HL-60 (cell line): ENCODE results near the gene MRPL2.

Source experiments
- DNase-seq, 2 experiments: peaks; one replicate each; pipeline ENCODE4 v3.0.0-alpha.2; 2010 to 2020; ENCODE audit warnings: low read depth in 1 of 2, low spot score in 1 of 2
- H3K27ac ChIP-seq: fragments of 250-450 bp; sonication (Bioruptor Pico); replicated peaks from 2 replicates; pipeline ENCODE4 v1.5.1; 2020; ENCODE audit warnings: mild to moderate bottlenecking, moderate library complexity
- H3K27me3 ChIP-seq: fragments of 250-450 bp; sonication (Bioruptor Pico); 2 replicates; pipeline ENCODE4 v1.5.1; 2021; ENCODE audit warnings: mild to moderate bottlenecking, moderate library complexity; ENCODE audit not compliant: insufficient read depth, poor library complexity, severe bottlenecking
- H3K4me3 ChIP-seq: replicated peaks from 2 replicates; pipeline ENCODE4 v1.5.1; 2011; ENCODE audit warnings: mild to moderate bottlenecking, control low read depth, low read length; ENCODE audit not compliant: insufficient read depth
- CTCF ChIP-seq: IDR thresholded peaks from one replicate; pipeline ENCODE4 v1.5.1; 2011; ENCODE audit warnings: low read length, control low read depth, inconsistent platforms; ENCODE audit not compliant: insufficient read depth
- GABPA ChIP-seq: IDR thresholded peaks from 2 replicates; pipeline ENCODE4 v1.6.1; 2012; ENCODE audit warnings: low read depth
- POLR2AphosphoS5 ChIP-seq: IDR thresholded peaks from 2 replicates; pipeline ENCODE4 v1.6.1; 2012; ENCODE audit warnings: low read depth
- REST ChIP-seq: IDR thresholded peaks from 2 replicates; pipeline ENCODE4 v1.6.1; 2012; ENCODE audit warnings: low read depth; ENCODE audit not compliant: insufficient replicate concordance
- SPI1 ChIP-seq: IDR thresholded peaks from 2 replicates; pipeline ENCODE4 v1.6.1; 2012; ENCODE audit warnings: low read depth, mild to moderate bottlenecking, borderline replicate concordance

Gene MRPL2

GRCh38 chr6:43009124-43009523 lies 50.1 kb downstream of the MRPL2 start:
- TF ChIP-seq REST (no peak), POLR2AphosphoS5 (no peak), CTCF (peak; percentile 76)
- DNase-seq = peak in 1 of 2 experiments; percentile 53
- H3K27ac ChIP-seq = no peak overlapping the region

GRCh38 chr6:43007126-43007525 lies 52.1 kb downstream of the MRPL2 start:
- TF ChIP-seq CTCF = no peak
- no peak for TF ChIP-seq POLR2AphosphoS5
- TF ChIP-seq GABPA = no peak
- no peak for TF ChIP-seq REST
- no peak for TF ChIP-seq SPI1
- Histone ChIP-seq H3K4me3 (no peak overlapping the region), H3K27ac (no peak overlapping the region), H3K27me3 (no peaks in the 10 kb centered on the region)
- no peak for DNase-seq

More at GRCh38 chr6:43009124-43009523, 50.1 kb downstream of the MRPL2 start:
- Histone ChIP-seq H3K4me3 (no peak overlapping the region), H3K27me3 (no peaks in the 10 kb centered on the region)

GRCh38 chr6:43006251-43006650 lies 53.0 kb downstream of the MRPL2 start:
- TF ChIP-seq POLR2AphosphoS5 (no peak), SPI1 (no peak), CTCF (no peak), GABPA (no peak), REST (no peak)

More at GRCh38 chr6:43006251-43006650, 53.0 kb downstream of the MRPL2 start:
- no peaks in the 10 kb centered on the region for H3K27me3 ChIP-seq
- H3K27ac ChIP-seq = no peak overlapping the region
- DNase-seq = no peak
- no peak overlapping the region for H3K4me3 ChIP-seq
